Pancreas (tissue), 10 donors: ENCODE measurements around the gene TMPRSS2. TPM values are rescaled to one million over a fixed set of nuclear protein-coding genes. Genes with fewer than 3 reads are reported as not detected.

Experiments used
- ATAC-seq, 4 donors: fragments of 200-7000 bp; cut with Tn5 transposase; one replicate each; pipeline versions ENCODE4 v1.8.0 to v1.9.1; 2020; ENCODE audit warnings: mild to moderate bottlenecking in 4 of 4, moderate library complexity in 4 of 4
- DNase-seq, 6 donors: peaks; one replicate each; pipeline ENCODE4 v3.0.0-alpha.2; 2020
- FAIRE-seq: peaks from 2 replicates; lab custom pipeline; 2012; peaks lifted over from hg19 to GRCh38; lab: Jason Lieb, UNC
- H3K27ac ChIP-seq, 4 donors: fragments of 200-600 bp; sonication (generic); 1 replicate in 3 of 4; 2 replicates in 1 of 4; pipeline versions ENCODE4 v1.5.0 to v1.8.0; 2020
- H3K27me3 ChIP-seq, 4 donors: fragments of 200-600 bp; one replicate each; pipeline ENCODE4 v1.8.0; 2021
- H3K36me3 ChIP-seq, 3 donors: fragments of 200-600 bp; sonication (generic) in 1 of 3; one replicate each; pipeline versions ENCODE4 v1.5.0 to v1.8.0; 2020 to 2021
- H3K4me1 ChIP-seq, 3 donors: fragments of 200-600 bp; one replicate each; pipeline ENCODE4 v1.8.0; 2021
- H3K4me3 ChIP-seq, 4 donors: fragments of 200-600 bp; sonication (generic) in 2 of 4; one replicate each; pipeline versions ENCODE4 v1.5.0 to v1.8.0; 2020 to 2021
- H3K9me3 ChIP-seq, 4 donors: fragments of 200-600 bp; one replicate each; pipeline ENCODE4 v1.8.0; 2021
- CTCF ChIP-seq, 4 donors: fragments of 200-600 bp; sonication (generic) in 3 of 4; IDR thresholded peaks; one replicate each; pipeline versions ENCODE4 v1.5.0 to v1.8.0; 2021; ENCODE audit warnings: antibody characterized with exemption in 4 of 4
- WGBS, 2 donors: extraction: QIAGEN DNeasy Blood & Tissue Kit; methylation state at CpG; one replicate each; pipeline ENCODE4 v1.1.7; 2013; 5-methylcytosine and 5-hydroxymethylcytosine counted together
- intact Hi-C, 3 donors: fragments of 100-400 bp; cut with DNase I; formaldehyde crosslinking; loops; one replicate each; pipeline versions ENCODE4 v1.11.1 to v1.14.2; 2022
- polyA plus RNA-seq, 2 donors: library from polyadenylated mRNA; stranded (reverse); fragments of 200-250 nt; gene quantifications; one replicate each; pipeline ENCODE4 v1.2.3, GENCODE V29; 2013
- total RNA-seq, 6 donors: library from RNA; stranded (reverse); fragmentation: NEBNext Ultra II Directional in 4 of 6; extraction: Animal tissue kit (Norgen Biotek cat#: 25700) in 4 of 6; gene quantifications; one replicate each; pipeline versions ENCODE4 v1.2.1 to v1.2.4, GENCODE V29; 2021 to 2023
- donor health status: healthy with polysubstance abuse.
- donor health status: DM: no; HTN: no; CAD: no; lungs with moderate emphysema.
- donor health status: DM: no; HTN: no; CAD: no.
- donor health status: control.
- donor health status: control.
- donor health status: Bipolar disorder and iron deficiency.
- donor health status: DM: yes; HTN: yes; CAD: no.
- donor health status: DM: no; HTN: no; CAD: no.
- donor health status: DM: no; HTN: no; CAD: no.
- donor health status: DM: yes; HTN: yes; CAD: no.

TMPRSS2 gene
- total and polyA plus RNA-seq, 8 donors = 42.2 to 88.8 (median 69.6) TPM

- DNase-seq (no peak), FAIRE-seq (no peak), ATAC-seq (no peak)
- Histone ChIP-seq H3K9me3 (no peaks in the 10 kb centered on the region), H3K36me3 (no peaks in the 10 kb centered on the region), H3K27ac (no peak overlapping the region), H3K4me3 (no peak overlapping the region), H3K27me3 (no peaks in the 10 kb centered on the region), H3K4me1 (peaks cover 0 to 5% (median 5%) of the 10 kb centered on the region in 3 donors)
- 89 to 92% methylated on average over 3 of the region's 3 CpGs for WGBS, 2 donors
- intact Hi-C loops = no loop called here
- no peak for TF ChIP-seq CTCF (IDR thresholded peaks at IDR 0.05)
Measured at GRCh38 chr21:41547111-41547510, 39.2 kb upstream of the TMPRSS2 start.

GRCh38 chr21:41545500-41546359 is 37.8 kb upstream of the TMPRSS2 start:
- peaks cover 0 to 5% (median 5%) of the 10 kb centered on the region in 3 donors for H3K4me1 ChIP-seq
- no peaks in the 10 kb centered on the region for H3K9me3 ChIP-seq
- WGBS, 2 donors = 77 to 82% methylated on average over 7 of the region's 7 CpGs
- ATAC-seq (no peak), DNase-seq (no peak), FAIRE-seq (no peak)
- no peak overlapping the region for H3K4me3 ChIP-seq
- no peaks in the 10 kb centered on the region for H3K36me3 ChIP-seq
- intact Hi-C loops = no loop called here
- no peak overlapping the region for H3K27ac ChIP-seq
- no peak for TF ChIP-seq CTCF (IDR thresholded peaks at IDR 0.05)
- H3K27me3 ChIP-seq = no peaks in the 10 kb centered on the region

- H3K9me3 ChIP-seq = no peaks in the 10 kb centered on the region
- no peak overlapping the region for H3K27ac ChIP-seq
- 92 to 98% methylated on average over 8 to 9 of the region's 9 CpGs for WGBS, 2 donors
- no peak for TF ChIP-seq CTCF (IDR thresholded peaks at IDR 0.05)
- FAIRE-seq = no peak
- H3K36me3 ChIP-seq = no peaks in the 10 kb centered on the region
- no peak overlapping the region for H3K4me3 ChIP-seq
- intact Hi-C loops = no loop called here
- no peaks in the 10 kb centered on the region for H3K27me3 ChIP-seq
- ATAC-seq = no peak
- peaks cover 0 to 5% (median 5%) of the 10 kb centered on the region in 3 donors for H3K4me1 ChIP-seq
- DNase-seq = no peak
Measured at GRCh38 chr21:41542727-41543126, 34.8 kb upstream of the TMPRSS2 start.

- TF ChIP-seq CTCF (IDR thresholded peaks at IDR 0.05) = no peak
- no peaks in the 10 kb centered on the region for H3K27me3 ChIP-seq
- FAIRE-seq = no peak
- no peaks in the 10 kb centered on the region for H3K36me3 ChIP-seq
- no peak overlapping the region for H3K4me3 ChIP-seq
- WGBS, 2 donors = 91 to 94% methylated on average over 8 of the region's 8 CpGs
- no peak overlapping the region for H3K27ac ChIP-seq
- no peak for ATAC-seq
- H3K9me3 ChIP-seq = no peaks in the 10 kb centered on the region
- DNase-seq = no peak
- no peaks in the 10 kb centered on the region for H3K4me1 ChIP-seq
- intact Hi-C loops = no loop called here
Measured at GRCh38 chr21:41537356-41537755, 29.4 kb upstream of the TMPRSS2 start.

DNA sequence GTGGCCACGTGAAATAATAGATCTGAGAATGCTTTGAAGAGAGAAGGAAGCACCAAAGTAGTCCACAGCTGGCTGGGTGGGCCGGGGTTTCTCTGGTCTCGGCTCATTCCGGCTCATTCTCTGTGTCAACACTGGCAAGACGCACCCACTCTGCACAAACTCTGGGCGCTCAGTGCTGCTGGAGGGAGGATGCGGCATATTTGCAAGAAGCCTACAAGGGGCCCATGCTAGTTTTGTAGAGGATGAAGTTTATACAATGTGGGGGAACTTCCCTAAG is 28.8 kb upstream of the TMPRSS2 start:
- intact Hi-C loops = no loop called here
- peak in 1 of 4 donors; percentile 19 for ATAC-seq
- H3K36me3 ChIP-seq = no peaks in the 10 kb centered on the region
- no peaks in the 10 kb centered on the region for H3K4me1 ChIP-seq
- no peak for DNase-seq
- no peak overlapping the region for H3K4me3 ChIP-seq
- H3K9me3 ChIP-seq = no peaks in the 10 kb centered on the region
- peak overlapping the region in 2 of 4 donors; percentile 31 to 55 for H3K27ac ChIP-seq
- no peak for TF ChIP-seq CTCF (IDR thresholded peaks at IDR 0.05)
- no peak for FAIRE-seq
- 72 to 78% methylated on average over 7 of the region's 7 CpGs for WGBS, 2 donors
- no peaks in the 10 kb centered on the region for H3K27me3 ChIP-seq
